ENCODE measurements around the gene HDLBP. TPM values are rescaled to one million over a fixed set of nuclear protein-coding genes. Genes with fewer than 3 reads are reported as not detected.

The HDLBP gene
- total RNA-seq, 1 donor from 2014 or later: 326 TPM

- H3K4me3 ChIP-seq (ENCODE audit: low read depth, low read length): no peak overlapping the region
- TF ChIP-seq CTCF (conservative IDR thresholded peaks at IDR 0.05; ENCODE audit: low read depth, low read length): no peak
- DNase-seq (ENCODE audit: low read depth): no peak
These were observed 87.9 kb downstream of the HDLBP start for GRCh38 chr2:241227594-241227993.

DNA sequence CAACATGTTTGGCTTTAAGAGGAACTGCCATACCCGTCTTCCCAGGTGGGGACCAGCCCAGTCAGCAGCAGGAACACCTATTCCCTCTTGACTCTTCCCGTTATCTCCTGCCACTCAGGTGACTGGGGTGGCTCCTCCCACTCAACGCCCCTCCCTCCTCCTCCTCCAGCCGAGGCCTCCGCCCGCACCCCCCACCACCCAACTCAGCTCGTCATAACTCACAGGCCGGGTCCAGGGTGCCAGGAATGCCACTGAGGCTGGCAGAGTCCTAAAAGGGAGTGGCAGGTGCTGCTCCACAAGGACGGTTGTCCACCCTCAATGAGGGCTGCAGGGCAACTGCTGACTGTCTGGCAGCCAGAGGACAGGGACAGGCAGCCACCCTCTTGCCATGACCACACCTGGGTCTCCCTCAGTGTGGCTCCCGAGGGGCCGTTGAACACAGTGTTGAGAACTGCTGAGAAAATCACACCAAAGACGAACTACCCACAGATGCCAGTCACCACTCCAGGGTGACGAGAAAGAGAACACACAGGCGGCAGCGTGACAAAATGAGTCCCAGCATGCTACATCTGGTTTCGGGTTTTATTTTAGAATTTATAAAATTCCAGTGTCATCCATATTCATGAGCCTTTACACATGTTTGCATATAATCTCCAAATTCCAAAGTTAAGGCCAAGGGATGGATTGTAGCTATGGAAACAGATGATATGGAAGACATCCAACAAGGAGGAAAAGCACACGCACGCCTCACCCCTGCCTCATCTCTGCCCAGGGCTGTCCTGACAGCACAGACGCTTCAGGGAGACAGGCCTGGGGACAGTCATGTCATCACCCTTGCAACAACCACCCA is 88.5 kb downstream of the HDLBP start:
- DNase-seq (ENCODE audit: low read depth): no peak
- H3K4me3 ChIP-seq (ENCODE audit: low read depth, low read length): no peak overlapping the region
- no peak for TF ChIP-seq CTCF (conservative IDR thresholded peaks at IDR 0.05; ENCODE audit: low read depth, low read length)

DNA sequence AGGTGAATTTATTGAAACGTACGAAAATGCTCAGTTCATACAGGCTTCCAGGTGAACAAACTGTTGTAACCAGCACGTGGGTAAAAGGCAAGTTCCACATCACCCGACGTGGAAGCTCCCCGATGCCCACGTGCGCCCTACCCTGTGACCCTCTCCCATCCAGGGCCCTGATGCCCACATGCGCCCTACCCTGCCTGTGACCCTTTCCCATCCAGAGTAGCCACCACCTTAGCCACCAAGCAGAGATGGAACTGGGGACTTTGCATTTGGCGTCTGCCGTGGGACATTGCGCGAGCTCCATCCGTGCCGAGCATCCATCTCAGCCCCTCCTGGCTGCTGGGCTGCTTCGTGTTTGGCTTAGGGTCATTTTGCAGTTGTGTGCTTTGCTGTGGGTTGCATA is 89.5 kb downstream of the HDLBP start:
- TF ChIP-seq CTCF (conservative IDR thresholded peaks at IDR 0.05; ENCODE audit: low read depth, low read length): no peak
- H3K4me3 ChIP-seq (ENCODE audit: low read depth, low read length): no peak overlapping the region
- no peak for DNase-seq (ENCODE audit: low read depth)

DNA sequence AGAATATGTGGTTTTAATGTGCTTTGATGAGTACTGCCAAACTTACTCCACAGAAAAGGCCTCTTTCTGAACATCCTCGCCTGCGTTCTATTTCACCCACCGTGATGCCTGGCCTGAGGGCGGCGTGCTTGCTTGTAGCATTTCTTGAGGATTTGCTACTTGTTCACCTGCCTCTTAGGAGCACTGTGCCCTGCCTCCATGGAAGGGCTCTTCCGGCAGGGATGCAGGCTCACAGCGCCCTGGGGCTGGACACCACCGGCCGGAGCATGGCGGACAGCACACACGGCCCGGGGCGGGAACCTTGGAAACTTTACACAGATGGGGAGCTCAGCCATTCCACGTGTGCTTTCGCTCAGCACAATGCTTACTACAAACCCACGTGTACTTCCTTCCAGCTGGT is 89.9 kb downstream of the HDLBP start:
- no peak overlapping the region for H3K4me3 ChIP-seq (ENCODE audit: low read depth, low read length)
- DNase-seq (ENCODE audit: low read depth): no peak
- no peak for TF ChIP-seq CTCF (conservative IDR thresholded peaks at IDR 0.05; ENCODE audit: low read depth, low read length)

GRCh38 chr2:241224851-241225438 is 90.5 kb downstream of the HDLBP start:
- no peak for TF ChIP-seq CTCF (conservative IDR thresholded peaks at IDR 0.05; ENCODE audit: low read depth, low read length)
- no peak overlapping the region for H3K4me3 ChIP-seq (ENCODE audit: low read depth, low read length)
- no peak for DNase-seq (ENCODE audit: low read depth)

DNA sequence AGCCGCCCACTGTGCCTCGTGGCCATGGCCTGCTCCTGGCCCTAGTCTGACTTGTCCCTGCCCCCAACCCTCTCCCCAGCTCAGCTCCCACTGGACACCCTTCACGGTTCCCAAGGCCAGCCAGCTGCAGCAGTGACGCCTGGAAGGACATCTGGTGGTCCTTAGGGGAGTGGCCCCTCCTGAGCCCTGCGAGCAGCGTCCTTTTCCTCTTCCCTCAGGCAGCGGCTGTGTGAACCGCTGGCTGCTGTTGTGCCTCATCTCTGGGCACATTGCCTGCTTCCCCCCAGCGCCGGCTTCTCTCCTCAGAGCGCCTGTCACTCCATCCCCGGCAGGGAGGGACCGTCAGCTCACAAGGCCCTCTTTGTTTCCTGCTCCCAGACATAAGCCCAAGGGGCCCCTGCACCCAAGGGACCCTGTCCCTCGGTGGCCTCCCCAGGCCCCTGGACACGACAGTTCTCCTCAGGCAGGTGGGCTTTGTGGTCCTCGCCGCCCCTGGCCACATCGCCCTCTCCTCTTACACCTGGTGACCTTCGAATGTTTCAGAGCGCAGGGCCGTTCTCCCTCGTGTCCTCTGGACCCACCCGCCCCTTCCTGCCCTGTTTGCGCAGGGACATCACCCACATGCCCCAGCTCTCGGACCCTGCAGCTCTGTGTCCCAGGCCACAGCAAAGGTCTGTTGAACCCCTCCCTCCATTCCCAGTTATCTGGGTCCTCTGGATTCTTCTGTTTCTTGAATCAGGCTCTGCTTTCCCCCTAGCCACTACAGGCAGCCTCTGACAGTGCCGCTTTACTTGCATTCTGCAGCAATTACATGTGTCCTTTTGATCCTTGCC is 91.2 kb downstream of the HDLBP start:
- no peak for DNase-seq (ENCODE audit: low read depth)

More for the DNA sequence above, 91.2 kb downstream of the HDLBP start:
- no peak for TF ChIP-seq CTCF (conservative IDR thresholded peaks at IDR 0.05; ENCODE audit: low read depth, low read length)
- no peak overlapping the region for H3K4me3 ChIP-seq (ENCODE audit: low read depth, low read length)

Data from epithelial cell of proximal tubule (primary cell).